Stomach (tissue), 9 donors: ENCODE data around the gene TAF11L4. TPM values are rescaled to one million over a fixed set of nuclear protein-coding genes. Genes with fewer than 3 reads are reported as not detected.
"Not testable (repeated sequence)": the region's sequence is repeated elsewhere in the genome, so short reads cannot be mapped to it uniquely, and the experiment has no call there.

ENCODE experiments used
- DNase-seq, 2 donors: peaks; one replicate each; pipeline versions ENCODE4 v3.0.0 to v3.0.0-alpha.2; 2013 to 2019
- H3K27ac ChIP-seq, 5 donors: fragments of 200-600 bp in 4 of 5; sonication (generic) in 4 of 5; one replicate each; pipeline ENCODE4 v1.5.1; 2013 to 2019; ENCODE audit warnings: mild to moderate bottlenecking in 1 of 5, moderate library complexity in 1 of 5
- H3K27me3 ChIP-seq, 3 donors: fragments of 200-600 bp; sonication (generic); one replicate each; pipeline ENCODE4 v1.5.1; 2017 to 2019; ENCODE audit warnings: mixed run types in 1 of 3
- H3K36me3 ChIP-seq, 4 donors: fragments of 200-600 bp; sonication (generic); 1 replicate in 3 of 4; 2 replicates in 1 of 4; pipeline ENCODE4 v1.5.1; 2016 to 2019
- H3K4me1 ChIP-seq, 4 donors: fragments of 200-600 bp; sonication (generic); one replicate each; pipeline ENCODE4 v1.5.1; 2016 to 2019
- H3K4me3 ChIP-seq, 4 donors: fragments of 200-600 bp; sonication (generic) in 3 of 4; one replicate each; pipeline ENCODE4 v1.5.1; 2016 to 2019; ENCODE audit warnings: mild to moderate bottlenecking in 1 of 4
- H3K9me3 ChIP-seq, 4 donors: fragments of 200-600 bp; sonication (generic); one replicate each; pipeline ENCODE4 v1.5.1; 2016 to 2019
- CTCF ChIP-seq, 7 experiments: fragments of 450-650 bp in 4 of 7; fragments of 200-600 bp in 3 of 7; sonication (generic) in 3 of 7; IDR thresholded peaks; one replicate each; pipeline ENCODE4 v1.5.1; 2016 to 2019; ENCODE audit warnings: antibody characterized with exemption in 7 of 7, control low read depth in 2 of 7, mild to moderate bottlenecking in 1 of 7
- EP300 ChIP-seq: sonication (generic); formaldehyde crosslinking; IDR thresholded peaks from one replicate; pipeline ENCODE4 v1.6.1; 2017; ENCODE audit warnings: antibody characterized with exemption
- POLR2A ChIP-seq, 4 donors: fragments of 450-650 bp; IDR thresholded peaks; one replicate each; pipeline ENCODE4 v1.6.1; 2016; ENCODE audit warnings: antibody characterized with exemption in 4 of 4, control low read depth in 2 of 4, mild to moderate bottlenecking in 1 of 4, moderate library complexity in 1 of 4
- POLR2AphosphoS5 ChIP-seq, 3 donors: sonication (generic); formaldehyde crosslinking; IDR thresholded peaks; one replicate each; pipeline ENCODE4 v1.6.1; 2016; ENCODE audit warnings: antibody characterized with exemption in 3 of 3
- WGBS, 5 donors: extraction: QIAGEN DNeasy Blood & Tissue Kit in 3 of 5; methylation state at CpG; one replicate each; pipeline versions ENCODE4 v1.1.5 to v1.1.7; 2013 to 2018; 5-methylcytosine and 5-hydroxymethylcytosine counted together
- intact Hi-C: fragments of 100-400 bp; cut with DNase I; formaldehyde crosslinking; loops from one replicate; pipeline ENCODE4 v1.15.1; 2023; ENCODE audit warnings: low total_unique reads
- polyA plus RNA-seq, 3 donors: library from polyadenylated mRNA; stranded (reverse); fragments of 200-250 nt; gene quantifications; one replicate each; pipeline ENCODE4 v1.2.3, GENCODE V29; 2013
- small RNA-seq, 4 donors: library from RNA; depleted of rRNA; stranded (forward); fragments of <200 nt; gene quantifications; one replicate each; pipeline ENCODE3, GENCODE V24; 2016
- total RNA-seq, 5 donors: library from RNA; depleted of rRNA; stranded (reverse); fragments of >200 nt; gene quantifications; one replicate each; pipeline versions ENCODE4 v1.1.0 to v1.2.3, GENCODE V29; 2014 to 2016
- donor health status: healthy with polysubstance abuse.
- donor health status: Bipolar disorder and iron deficiency.
- donor health status: healthy.

Gene TAF11L4
- total and polyA plus RNA-seq, 8 donors, result not detected

GRCh38 chr5:17511775-17512325 is 9.8 kb upstream of the TAF11L4 start:
- no peak for TF ChIP-seq POLR2AphosphoS5 (IDR thresholded peaks at IDR 0.05)
- no peak for TF ChIP-seq POLR2A (IDR thresholded peaks at IDR 0.05)
- TF ChIP-seq EP300, result no peak
- TF ChIP-seq CTCF (IDR thresholded peaks at IDR 0.05), result no peak
- H3K36me3 ChIP-seq, result no peaks in the 10 kb centered on the region
- H3K27me3 ChIP-seq, result no peaks in the 10 kb centered on the region
- no peaks in the 10 kb centered on the region for H3K9me3 ChIP-seq
- 93 to 97% (median 93%) methylated on average over 14 to 17 of the region's 17 CpGs for WGBS, 5 donors
- no peak for DNase-seq
- no peaks in the 10 kb centered on the region for H3K4me1 ChIP-seq
- no peak overlapping the region for H3K27ac ChIP-seq
- intact Hi-C loops, result no loop called here
- H3K4me3 ChIP-seq, result no peak overlapping the region

- intact Hi-C loops, H3K4me1 ChIP-seq, H3K9me3 ChIP-seq, H3K27me3 ChIP-seq, DNase-seq, H3K27ac ChIP-seq, H3K4me3 ChIP-seq, H3K36me3 ChIP-seq: not testable (repeated sequence)
- 77 to 84% (median 81%) methylated on average over 8 to 12 of the region's 12 CpGs for WGBS, 5 donors
Measured at GRCh38 chr5:17517526-17517925, 4.1 kb upstream of the TAF11L4 start.

- H3K4me1 ChIP-seq, intact Hi-C loops, H3K4me3 ChIP-seq, H3K9me3 ChIP-seq, H3K36me3 ChIP-seq, H3K27me3 ChIP-seq, DNase-seq, H3K27ac ChIP-seq: not testable (repeated sequence)
- WGBS, 5 donors, result no CpG with 5 or more reads among the region's 15 CpGs
Measured at GRCh38 chr5:17518067-17518466, 3.5 kb upstream of the TAF11L4 start, which contains the start of gene TAF11L3. TAF11L3 (plus strand) TSS chr5:17518367.

GRCh38 chr5:17519508-17519907 is 2.1 kb upstream of the TAF11L4 start:
- H3K4me3 ChIP-seq, DNase-seq, H3K27ac ChIP-seq, intact Hi-C loops, H3K27me3 ChIP-seq, H3K36me3 ChIP-seq, H3K9me3 ChIP-seq, H3K4me1 ChIP-seq: not testable (repeated sequence)
- 90 to 95% (median 91%) methylated on average over 8 to 9 of the region's 14 CpGs for WGBS, 5 donors

- DNase-seq, H3K27me3 ChIP-seq, intact Hi-C loops, H3K9me3 ChIP-seq, H3K4me3 ChIP-seq, H3K4me1 ChIP-seq, H3K36me3 ChIP-seq, H3K27ac ChIP-seq: not testable (repeated sequence)
- WGBS, 5 donors, result no CpG with 5 or more reads among the region's 15 CpGs
Measured at GRCh38 chr5:17524935-17525334, 3.3 kb downstream of the TAF11L4 start, which contains the start of gene TAF11L5. TAF11L5 (plus strand) TSS chr5:17525235.

GRCh38 chr5:17526504-17526903 is 4.9 kb downstream of the TAF11L4 start:
- H3K27me3 ChIP-seq, intact Hi-C loops, H3K9me3 ChIP-seq, H3K4me1 ChIP-seq, H3K27ac ChIP-seq, H3K36me3 ChIP-seq, H3K4me3 ChIP-seq: not testable (repeated sequence)
- WGBS, 5 donors, result 92 to 94% (median 94%) methylated on average over 9 to 17 of the region's 17 CpGs
- peak; percentile 11 to 51 for DNase-seq

- H3K27ac ChIP-seq, H3K4me1 ChIP-seq, H3K9me3 ChIP-seq, intact Hi-C loops, H3K27me3 ChIP-seq, DNase-seq, H3K4me3 ChIP-seq, H3K36me3 ChIP-seq: not testable (repeated sequence)
- WGBS, 5 donors, result no CpG with 5 or more reads among the region's 15 CpGs
Measured at GRCh38 chr5:17528369-17528768, 6.8 kb downstream of the TAF11L4 start, which contains the start of gene TAF11L6. TAF11L6 (plus strand) TSS chr5:17528669.

Small RNA genes within 50 kb of the gene (small RNA-seq; reads per million reads assigned to genes)
- 0 reads per million in 4 donors for gene AC106774.3

Other genes starting within 250 kb of the TAF11L4 start
- gene TAF11L2, start 23.6 kb upstream of the TAF11L4 start, total RNA-seq, result not detected
- gene TAF11L2, start 23.6 kb upstream of the TAF11L4 start, polyA plus RNA-seq, result not detected
- gene TAF11L3, start 3.4 kb upstream of the TAF11L4 start, total RNA-seq, result not detected
- gene TAF11L3, start 3.4 kb upstream of the TAF11L4 start, polyA plus RNA-seq, result not detected
- gene TAF11L5, start 3.4 kb downstream of the TAF11L4 start, total RNA-seq, result not detected
- not detected for gene TAF11L5, start 3.4 kb downstream of the TAF11L4 start, polyA plus RNA-seq
- not detected for gene TAF11L6, start 6.9 kb downstream of the TAF11L4 start, total RNA-seq
- not detected for gene TAF11L6, start 6.9 kb downstream of the TAF11L4 start, polyA plus RNA-seq
- not detected for gene TAF11L7, start 64.0 kb downstream of the TAF11L4 start, total RNA-seq
- not detected for gene TAF11L7, start 64.0 kb downstream of the TAF11L4 start, polyA plus RNA-seq
- not detected for gene TAF11L8, start 69.2 kb downstream of the TAF11L4 start, total RNA-seq
- gene TAF11L8, start 69.2 kb downstream of the TAF11L4 start, polyA plus RNA-seq, result not detected
- gene TAF11L9, start 72.6 kb downstream of the TAF11L4 start, total RNA-seq, result not detected
- not detected for gene TAF11L9, start 72.6 kb downstream of the TAF11L4 start, polyA plus RNA-seq
- not detected for gene TAF11L10, start 76.0 kb downstream of the TAF11L4 start, total RNA-seq
- not detected for gene TAF11L10, start 76.0 kb downstream of the TAF11L4 start, polyA plus RNA-seq
- gene TAF11L11, start 82.4 kb downstream of the TAF11L4 start, total RNA-seq, result not detected
- not detected for gene TAF11L11, start 82.4 kb downstream of the TAF11L4 start, polyA plus RNA-seq
- not detected for gene TAF11L12, start 88.6 kb downstream of the TAF11L4 start, total RNA-seq
- not detected for gene TAF11L12, start 88.6 kb downstream of the TAF11L4 start, polyA plus RNA-seq
- not detected for gene TAF11L13, start 110.3 kb downstream of the TAF11L4 start, total RNA-seq
- gene TAF11L13, start 110.3 kb downstream of the TAF11L4 start, polyA plus RNA-seq, result not detected
- gene TAF11L14, start 112.7 kb downstream of the TAF11L4 start, total RNA-seq, result not detected
- not detected for gene TAF11L14, start 112.7 kb downstream of the TAF11L4 start, polyA plus RNA-seq